SU-DHL-6 (cell line): ENCODE measurements around the gene PREX1.

Source experiments
- CTCF ChIP-seq: fragments of 200-600 bp; sonication (generic); IDR thresholded peaks from one replicate; pipeline ENCODE4 v1.5.1; 2017; ENCODE audit warnings: antibody characterized with exemption, mild to moderate bottlenecking, low read length, moderate library complexity; ENCODE audit not compliant: insufficient read depth, poor library complexity, severe bottlenecking
- EZH2phosphoT487 ChIP-seq: fragments of 200-600 bp; sonication (generic), shearing (Covaris generic); conservative IDR thresholded peaks from 2 replicates; pipeline ENCODE4 v1.6.1; 2018; ENCODE audit warnings: mild to moderate bottlenecking, antibody characterized with exemption, low read length, moderate library complexity, mixed read lengths

- no peak for TF ChIP-seq CTCF
- no peak for TF ChIP-seq EZH2phosphoT487
Measured at GRCh38 chr20:48763216-48763914, 64.4 kb downstream of the PREX1 start.
